ENCODE data around the gene PRR5L.
"Not testable (repeated sequence)": the region's sequence is repeated elsewhere in the genome, so short reads cannot be mapped to it uniquely, and the experiment has no call there.

PRR5L gene

DNA sequence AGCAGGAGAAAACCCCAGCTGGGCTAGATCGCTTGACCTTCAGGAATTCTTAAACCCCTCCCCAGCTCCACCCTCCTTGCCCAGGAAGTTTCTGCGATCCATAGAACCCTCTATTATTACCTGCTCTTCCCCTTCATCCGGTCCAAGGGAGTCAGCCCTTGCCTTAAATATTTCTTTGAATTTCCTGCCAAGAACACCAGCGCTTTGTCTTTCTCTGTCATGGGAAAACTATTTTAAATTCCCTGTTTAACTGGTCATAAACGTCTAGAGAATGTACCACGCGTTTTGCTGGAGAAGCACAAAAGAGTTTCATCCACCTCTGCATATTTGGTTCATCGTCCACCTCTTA is 214.5 kb downstream of the PRR5L start:
- no peak for DNase-seq

DNA sequence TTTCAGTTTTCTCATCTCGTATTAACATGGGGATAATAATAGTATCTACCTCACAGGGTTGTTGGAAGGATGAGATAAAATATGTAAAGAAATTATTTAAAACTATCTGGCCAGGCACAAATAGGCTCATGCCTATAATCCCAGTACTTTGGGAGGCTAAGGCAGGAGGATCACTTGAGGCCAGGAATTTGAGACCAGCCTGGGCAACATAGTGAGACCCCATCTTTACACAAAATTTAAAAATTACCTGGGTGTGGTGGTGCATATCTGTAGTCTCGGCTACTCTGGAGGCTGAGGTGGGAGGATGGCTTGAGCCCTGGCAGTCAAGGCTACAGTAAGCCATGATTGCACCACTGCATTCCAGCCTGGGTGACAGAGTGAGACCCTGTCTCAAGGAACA is 215.0 kb downstream of the PRR5L start:
- DNase-seq, result not testable (repeated sequence)

GRCh38 chr11:36512016-36512415 is 215.9 kb downstream of the PRR5L start:
- DNase-seq, result no peak

GRCh38 chr11:36513965-36514364 is 217.9 kb downstream of the PRR5L start:
- DNase-seq, result no peak
